GM18861 (cell line): Measurements from ENCODE around the gene HPCAL1.
"Not testable (repeated sequence)": the region's sequence is repeated elsewhere in the genome, so short reads cannot be mapped to it uniquely, and the experiment has no call there.

Experiments
- ATAC-seq: cut with Tn5 transposase; IDR thresholded peaks from one replicate; pipeline ENCODE4 v1.9.1; 2021; ENCODE audit not compliant: unreplicated experiment

HPCAL1 gene

DNA sequence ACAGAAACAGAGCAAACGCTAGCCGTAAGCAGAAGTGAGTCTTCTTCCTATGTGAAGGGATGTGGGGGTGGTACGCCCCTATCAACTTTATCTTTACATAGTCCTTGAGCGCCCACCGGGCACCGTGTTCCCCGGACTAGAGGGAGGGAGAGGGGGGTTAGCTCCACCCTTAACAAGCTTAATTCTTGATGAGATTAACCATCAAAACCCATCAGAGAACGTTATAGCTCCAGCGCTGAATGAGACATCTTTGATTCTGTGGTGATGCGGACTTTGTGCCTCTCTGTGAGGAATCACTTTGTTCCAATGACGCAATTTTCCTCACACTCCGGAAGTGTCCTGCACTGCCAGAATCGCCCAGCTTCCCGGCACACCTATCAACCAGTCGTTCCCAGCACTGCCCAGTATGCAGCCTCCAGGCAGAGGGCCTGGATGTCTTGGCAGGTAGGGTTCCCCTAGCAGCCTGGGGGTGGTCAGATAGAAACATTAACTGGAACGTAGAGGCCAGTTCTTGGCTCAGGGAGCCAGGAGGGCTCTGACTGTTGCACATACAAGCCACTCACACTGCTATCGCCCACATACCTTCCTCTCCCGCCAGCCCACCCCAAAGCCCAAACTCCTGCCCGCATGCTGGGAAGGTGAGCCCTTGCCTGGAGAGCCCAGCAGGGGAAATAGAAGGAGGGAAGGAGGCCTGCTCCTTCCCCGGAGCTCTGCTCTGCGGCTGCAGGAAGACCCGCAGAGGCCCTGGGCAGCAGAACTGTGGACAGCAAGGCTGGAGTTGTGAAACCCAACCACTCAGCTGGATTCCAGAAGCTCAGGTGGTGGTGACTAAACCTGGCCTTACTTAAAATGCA is 147.4 kb downstream of the HPCAL1 start:
- ATAC-seq, result no peak

DNA sequence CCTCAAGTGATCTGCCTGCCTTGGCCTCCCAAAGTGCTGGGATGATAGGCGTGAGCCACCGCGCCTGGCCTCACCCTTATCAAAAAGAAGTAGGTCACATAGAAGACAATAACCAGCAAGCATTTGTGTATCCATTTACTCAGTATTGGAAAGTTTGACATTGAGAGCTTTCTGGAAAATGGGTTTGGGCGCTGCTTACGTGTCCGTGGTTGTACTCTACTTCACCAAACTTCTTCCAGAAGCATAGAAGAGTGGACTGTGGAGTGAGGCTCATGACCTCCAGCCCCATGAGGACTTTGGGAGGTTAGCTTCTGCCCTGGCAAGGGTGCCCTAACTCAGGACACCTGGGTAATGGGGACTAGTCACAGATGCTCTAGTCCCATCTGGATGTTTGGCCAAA is 149.1 kb downstream of the HPCAL1 start:
- ATAC-seq, result no peak

DNA sequence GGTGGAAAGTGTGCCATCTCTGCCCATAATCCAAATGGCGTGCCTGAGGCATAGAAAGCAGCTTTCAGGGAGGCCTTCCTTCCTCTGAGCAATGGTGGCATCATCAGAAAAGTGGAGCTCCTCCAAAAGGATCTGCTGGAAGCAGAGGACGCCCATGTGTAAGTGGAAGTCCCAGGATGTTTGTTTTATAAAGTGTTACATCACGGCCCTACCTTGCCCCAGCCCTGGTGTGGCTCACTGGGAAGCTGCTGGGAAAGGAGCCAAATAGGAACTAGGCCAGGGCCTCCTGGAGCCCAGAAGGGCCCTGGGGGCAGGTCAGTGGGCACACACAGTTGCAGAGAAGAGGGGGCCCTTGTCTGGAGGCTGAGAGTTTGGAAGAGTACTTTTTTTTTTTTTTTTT is 149.6 kb downstream of the HPCAL1 start:
- ATAC-seq, result no peak

DNA sequence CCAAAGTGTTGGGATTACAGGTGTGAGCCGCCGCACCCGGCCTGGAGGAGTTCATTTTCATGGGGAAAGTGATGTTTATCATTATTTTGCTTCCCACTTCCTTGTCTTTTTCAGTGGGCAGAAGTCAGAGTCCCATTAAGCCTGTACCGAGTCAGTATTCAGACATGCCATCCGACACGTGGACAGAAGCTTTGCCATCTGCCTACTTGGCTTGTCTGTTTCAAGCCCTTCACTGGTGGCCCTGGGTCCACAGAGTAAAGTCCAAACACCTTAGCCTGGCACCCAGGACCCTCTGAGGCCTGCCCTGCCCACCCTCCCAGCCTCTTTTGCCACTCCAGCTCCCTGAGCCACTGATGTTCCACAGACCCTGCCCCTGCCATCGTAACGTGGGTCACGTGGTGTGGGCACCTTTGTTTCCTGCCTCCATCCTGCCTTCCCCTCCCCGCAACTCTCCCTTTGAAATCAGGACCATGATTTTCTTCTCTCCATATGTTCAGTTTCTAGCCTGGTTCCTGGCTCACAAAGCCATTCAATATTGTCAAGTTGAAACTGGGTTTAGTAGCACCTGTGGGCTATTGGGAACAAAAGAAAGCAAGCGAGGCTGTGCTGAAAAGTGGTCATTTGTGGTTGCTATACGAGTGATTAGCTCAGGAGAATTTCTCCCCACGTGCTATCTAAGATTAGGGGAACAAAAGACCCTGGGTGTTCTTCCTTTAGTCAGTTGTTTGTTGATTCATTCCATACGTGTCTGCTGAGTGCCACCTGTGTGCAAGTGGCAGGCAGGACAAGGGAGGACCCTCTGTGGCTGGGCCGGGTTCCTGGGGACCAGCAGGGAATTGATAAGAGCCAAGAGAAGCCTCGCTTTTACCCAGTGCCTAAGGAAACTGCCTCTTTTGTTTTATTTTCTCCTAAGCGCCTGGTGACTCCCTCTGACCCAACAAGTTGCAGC is 150.5 kb downstream of the HPCAL1 start:
- no peak for ATAC-seq

DNA sequence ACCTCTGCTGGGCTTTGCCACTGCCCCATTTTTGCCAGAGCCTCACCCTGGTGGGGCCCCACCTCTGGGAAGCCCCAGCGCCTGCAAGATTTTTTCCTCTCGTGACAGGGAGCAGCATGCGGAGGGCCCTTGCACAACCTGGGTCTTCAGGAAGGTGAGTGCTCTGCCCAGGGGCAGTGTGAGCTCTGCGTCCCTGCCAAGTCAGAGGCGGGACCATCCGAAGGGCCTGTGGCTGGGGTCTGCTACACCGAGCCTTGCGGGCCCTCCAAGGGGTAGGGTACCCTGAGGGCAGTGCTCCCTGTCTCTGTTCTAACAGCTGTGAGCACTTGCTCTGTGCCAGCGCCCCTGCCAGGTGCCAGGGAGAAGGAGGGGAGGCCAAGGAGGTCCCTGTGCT is 151.2 kb downstream of the HPCAL1 start:
- no peak for ATAC-seq

DNA sequence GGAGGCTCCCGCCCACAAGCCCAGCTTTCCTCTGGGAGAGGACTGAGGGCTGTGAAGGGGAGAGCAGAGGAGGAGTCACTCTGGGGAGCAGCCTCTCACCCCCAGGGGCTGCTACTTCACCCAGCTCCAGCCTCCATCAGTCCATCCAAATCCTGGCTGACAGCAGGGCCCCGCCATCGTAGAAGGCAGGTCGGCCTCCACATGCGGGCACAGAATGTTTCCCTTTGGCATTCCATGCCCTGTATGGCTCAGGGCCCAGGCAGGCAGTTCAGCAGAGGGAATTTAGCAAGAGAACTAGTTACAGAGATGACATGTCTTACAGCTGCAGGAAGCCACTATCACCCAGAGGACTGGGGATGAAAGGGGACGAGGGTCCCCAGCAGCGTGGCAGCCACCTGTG is 151.8 kb downstream of the HPCAL1 start:
- ATAC-seq, result no peak

DNA sequence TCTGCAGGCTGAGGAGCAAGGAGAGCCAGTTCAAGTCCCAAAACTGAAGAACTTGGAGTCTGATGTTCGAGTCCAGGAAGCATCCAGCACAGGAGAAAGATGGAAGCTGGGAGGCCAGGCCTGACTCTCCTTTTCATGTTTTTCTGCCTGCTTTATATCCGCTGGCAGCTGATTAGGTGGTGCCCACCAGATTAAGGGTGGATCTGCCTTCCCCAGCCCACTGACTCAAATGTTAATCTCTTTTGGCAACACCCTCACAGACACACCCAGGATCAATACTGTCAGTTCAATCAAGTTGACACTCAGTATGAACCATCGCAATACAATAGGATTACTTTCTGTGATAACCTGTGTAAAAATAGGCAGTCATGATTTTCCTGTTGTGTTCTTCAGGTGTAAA is 154.5 kb downstream of the HPCAL1 start:
- ATAC-seq, result not testable (repeated sequence)

DNA sequence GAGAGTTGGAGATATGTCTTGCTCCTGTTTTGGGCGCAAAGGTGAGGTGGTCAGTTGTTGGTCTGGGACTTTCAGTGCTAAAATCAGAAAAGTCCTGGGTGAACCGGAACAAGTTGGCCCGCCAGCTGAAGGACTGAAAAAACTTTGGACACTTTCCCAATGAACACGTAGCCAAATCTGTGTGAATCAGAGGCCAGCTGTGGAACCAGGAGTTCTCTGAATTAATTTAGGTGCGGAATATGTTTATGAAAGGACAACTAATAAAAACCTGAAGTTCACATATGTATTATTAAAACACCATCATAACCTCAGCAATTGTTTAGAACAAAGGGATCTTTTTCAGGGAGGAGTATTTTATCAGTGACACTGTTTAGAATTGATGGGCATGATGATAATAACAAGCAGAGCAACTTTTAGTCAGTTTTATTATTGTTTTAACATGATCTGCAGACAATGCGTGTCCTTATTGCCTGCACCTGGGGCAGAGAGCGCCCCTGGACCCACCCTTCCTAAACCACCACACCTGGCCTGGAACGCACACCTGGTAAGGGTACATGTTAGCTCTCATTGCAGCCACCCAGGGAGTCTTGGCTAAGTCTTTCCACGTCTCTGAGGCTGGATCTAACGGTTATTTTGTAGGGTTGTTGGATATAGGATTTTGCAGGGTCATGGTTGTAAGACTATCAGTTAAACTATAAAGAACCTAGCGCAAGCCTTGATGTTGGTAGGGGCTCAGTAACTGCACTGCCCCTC is 155.3 kb downstream of the HPCAL1 start:
- ATAC-seq, result no peak

DNA sequence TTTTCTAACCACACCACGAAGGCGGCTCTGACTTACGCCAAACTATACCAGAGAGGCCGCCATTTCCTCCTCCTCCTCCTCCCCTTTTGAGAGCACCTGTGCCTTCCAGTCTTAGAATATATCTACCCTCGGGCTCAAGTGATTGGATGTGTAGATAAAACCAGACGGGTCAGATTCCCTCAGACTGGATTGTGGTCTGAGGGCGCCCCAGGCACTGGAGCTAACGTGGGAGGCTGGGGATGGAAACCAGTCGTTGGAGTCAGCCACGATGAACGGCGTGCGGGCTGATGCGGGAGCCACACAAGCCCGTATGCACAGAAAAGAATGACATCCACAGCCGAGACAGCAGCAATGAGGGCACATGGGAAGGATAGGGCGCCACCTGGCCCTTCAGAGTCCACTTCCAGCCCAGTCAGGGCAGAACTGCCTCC is 157.7 kb downstream of the HPCAL1 start:
- no peak for ATAC-seq

DNA sequence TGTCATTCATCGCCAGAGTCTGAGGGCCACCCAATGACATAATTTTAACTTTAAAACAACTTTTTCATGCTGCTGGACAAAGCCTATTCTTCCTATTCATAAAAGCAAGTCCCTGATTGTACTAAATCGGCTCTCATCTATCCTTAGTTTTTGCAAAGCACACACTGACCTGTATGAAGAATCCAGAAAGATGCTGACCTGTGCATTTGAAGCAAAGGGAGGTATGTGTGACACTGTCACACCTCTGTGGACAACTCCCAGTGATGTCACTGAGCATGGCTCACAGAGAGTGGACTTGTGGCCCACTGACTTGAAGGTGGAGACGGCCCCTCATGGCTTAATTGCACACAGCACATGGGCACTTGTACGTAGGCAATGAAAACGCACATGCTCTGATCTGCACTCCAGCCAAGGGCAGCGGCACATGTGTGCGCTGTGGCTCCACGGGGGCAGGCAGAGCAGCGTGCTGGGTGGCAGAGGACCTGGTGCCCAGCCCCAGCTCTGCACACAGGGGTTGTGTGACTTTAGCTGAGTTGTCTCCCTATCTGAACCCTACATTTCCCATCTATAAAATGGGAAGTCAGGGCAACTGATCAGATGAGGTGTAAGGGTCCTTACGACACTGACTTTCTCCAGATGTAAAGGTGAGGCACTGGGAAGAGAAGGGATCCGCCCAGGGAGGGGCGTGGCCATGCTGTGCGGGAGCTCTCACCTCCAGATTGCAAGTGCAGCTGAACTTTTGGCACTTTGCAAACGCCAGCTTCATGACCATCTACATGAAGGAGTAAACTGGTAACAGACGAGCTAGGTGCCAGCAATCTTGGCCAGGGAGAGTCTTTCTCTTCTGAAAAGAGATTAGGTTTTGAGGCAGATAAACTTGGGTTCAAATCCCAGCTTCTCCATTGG is 159.7 kb downstream of the HPCAL1 start:
- no peak for ATAC-seq

DNA sequence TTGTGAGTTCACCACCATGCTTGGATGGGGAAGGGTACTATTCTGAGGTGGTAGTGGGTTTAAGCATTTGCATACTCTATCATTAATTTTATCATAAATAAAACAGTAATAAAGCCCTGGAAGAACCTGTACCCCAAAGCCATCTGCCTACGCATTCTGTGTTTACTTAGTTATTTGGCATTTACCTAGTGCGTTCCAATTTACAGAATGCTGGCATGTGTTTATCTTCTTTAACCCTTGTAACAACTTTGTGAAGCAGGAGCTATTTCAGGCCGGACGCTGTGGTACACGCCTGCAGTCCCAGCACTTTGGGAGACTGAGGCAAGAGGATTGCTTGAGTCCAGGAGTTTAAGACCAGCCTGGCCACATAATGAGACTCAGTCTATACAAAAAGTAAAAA is 163.2 kb downstream of the HPCAL1 start:
- no peak for ATAC-seq

DNA sequence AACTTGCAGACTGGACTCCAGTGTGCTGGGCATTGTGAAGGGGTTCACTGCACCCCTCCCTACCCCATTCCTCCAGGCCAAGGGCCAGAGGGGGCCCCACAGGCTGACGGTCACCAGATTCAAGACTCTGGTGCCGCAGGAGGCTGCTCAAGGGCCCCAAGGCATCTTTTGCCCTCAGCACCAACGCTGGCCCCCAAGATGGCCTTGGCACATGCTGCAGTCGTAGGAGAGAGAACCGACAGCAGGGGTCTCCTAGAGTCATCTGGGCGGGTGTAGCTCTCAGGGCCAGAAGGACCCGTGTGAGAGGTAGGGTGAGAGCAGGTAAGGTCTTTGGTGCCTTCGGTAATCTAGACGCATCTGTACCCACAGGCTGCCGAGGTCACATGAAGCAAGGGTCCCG is 164.1 kb downstream of the HPCAL1 start:
- no peak for ATAC-seq

DNA sequence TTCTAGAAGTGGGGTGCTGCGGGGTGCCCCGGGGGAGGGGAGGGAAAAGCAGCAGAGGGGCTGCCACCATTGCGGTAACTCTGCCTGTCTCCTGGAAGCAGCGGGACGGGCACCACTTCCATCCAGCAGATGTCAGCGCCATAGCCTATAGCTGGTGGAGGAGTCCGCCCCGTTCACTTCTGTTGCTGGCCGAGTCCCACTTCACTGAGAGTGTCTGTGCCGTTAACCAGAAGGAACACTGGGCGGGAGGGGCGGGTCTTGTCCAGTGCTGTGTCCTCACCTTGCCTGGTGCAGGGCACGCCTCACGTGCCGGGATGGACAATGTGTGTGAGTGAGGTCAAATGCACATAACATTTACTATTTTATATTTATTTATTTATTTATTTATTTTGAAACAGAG is 164.7 kb downstream of the HPCAL1 start:
- no peak for ATAC-seq

DNA sequence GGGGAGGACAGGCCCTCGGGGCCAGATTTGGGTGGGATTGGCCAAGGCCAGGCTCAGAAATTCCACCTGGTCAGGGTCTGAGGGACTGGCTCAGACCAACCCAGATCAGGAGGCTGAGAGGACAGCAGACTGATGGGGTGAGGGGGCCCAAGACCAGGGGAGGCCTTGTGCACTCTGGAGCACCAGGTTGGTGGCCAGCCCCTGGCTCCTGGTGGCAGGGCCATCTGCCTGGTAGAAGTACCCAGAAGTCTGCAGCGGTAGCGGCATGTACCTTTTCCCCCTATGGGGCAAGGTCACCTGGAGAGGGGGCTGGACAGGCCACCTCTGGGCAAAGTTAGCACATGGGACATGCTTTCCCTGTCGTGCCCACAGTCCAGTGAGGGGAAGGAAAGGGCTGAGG is 166.6 kb downstream of the HPCAL1 start:
- no peak for ATAC-seq

DNA sequence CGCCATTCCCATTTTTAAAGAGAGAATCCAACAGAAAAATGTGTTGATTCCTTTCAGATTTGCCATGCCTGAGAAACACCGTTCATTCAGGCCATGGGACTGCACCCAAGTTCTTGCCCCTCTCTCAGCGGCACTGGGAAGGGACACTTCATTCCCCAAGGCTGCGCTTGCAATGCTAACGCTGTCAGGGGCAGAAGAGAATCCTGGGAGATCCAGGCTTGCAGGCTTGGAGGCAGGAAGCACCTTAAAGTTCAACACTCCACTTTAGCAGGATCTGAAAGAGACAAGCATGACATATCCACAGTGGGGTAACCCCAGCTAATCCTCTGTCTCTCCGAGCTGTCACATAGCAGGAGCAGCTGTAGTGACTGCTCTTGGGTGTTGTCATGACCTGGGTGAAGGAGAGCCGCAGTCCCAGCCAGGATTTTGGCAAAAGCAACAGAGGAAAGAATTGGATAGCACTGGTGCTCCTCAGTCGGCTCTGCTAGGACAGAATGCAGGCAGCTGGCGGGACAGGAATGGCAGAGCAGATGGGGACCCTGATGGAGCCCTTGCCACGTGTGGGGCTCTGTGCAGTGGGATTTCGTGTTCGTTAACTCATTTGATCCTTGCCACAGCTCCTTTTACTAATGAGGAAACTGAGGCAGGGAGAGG is 167.4 kb downstream of the HPCAL1 start:
- no peak for ATAC-seq

DNA sequence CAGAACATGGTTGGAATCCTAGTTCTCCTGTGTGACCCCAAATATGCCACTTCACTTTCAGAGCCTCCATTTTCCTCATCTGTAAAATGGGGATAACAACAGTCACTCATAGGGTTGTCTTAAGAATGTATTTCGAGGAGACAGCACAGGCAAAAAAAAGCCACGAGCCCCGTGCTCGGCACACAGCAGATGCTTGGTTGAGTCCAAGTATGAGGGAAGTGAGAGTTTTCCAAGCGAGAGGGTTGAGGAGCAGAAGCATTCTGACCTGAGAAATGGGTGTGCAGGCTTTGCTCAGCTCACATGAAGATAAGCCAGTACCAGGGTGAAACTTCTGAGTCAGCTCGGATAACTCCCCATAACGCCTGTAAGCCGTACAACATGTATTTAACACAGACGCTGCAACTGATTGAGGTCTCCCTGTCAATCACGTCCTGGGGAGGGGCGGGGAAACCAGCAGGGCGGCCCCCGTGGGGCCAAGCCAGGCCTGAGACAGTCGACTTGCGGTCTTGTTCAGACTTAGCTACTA is 168.4 kb downstream of the HPCAL1 start:
- no peak for ATAC-seq

DNA sequence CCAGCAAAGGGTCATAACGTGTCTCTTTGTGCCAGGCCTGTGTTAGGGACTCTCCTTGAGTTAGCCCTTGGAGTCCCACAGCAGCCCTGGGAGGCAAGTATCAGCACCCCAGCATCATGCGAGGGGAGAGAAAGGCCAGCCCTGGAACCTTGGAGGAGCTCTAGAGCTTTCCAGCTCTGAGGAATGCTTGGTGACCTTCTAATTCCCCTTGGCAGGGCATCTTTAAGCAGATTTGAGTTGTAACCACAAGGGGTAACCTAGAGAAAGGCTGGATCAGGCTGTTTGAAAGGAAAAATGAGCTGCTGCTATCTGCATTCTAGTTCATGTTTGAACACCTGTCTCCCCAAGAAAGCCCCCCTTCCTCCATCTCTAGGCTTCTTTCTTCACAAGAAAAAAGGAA is 169.3 kb downstream of the HPCAL1 start:
- ATAC-seq, result no peak

DNA sequence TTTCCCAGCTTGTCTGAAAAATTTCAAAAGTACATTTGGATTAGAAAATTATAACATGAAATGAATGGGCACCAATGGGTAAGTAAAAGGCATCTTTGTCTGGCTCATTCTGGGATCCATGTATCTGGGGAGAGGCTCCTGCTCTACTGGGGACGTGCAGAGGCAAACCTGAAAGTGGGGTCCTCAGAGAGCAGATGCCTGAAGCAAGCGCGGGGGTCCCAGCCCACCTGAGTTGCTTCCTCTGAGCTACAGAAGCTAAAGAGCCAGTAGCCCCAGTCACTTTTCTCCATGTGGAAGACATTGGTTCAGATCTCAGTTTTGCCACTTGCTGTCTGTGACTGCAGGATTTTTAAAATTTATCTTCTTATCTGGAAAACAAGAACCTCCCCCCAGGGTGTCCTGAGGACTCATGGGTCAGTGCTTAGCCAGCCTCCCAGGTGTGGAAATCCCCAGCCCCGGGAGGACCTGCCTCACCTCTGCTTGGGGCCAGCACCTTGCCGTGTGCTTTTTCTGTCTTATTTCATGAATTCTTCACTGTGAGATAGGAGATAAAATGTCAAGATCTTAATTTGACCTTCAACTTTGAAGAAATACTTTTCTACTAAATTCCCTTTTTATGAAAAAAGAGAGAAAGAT is 170.5 kb downstream of the HPCAL1 start:
- ATAC-seq, result no peak

DNA sequence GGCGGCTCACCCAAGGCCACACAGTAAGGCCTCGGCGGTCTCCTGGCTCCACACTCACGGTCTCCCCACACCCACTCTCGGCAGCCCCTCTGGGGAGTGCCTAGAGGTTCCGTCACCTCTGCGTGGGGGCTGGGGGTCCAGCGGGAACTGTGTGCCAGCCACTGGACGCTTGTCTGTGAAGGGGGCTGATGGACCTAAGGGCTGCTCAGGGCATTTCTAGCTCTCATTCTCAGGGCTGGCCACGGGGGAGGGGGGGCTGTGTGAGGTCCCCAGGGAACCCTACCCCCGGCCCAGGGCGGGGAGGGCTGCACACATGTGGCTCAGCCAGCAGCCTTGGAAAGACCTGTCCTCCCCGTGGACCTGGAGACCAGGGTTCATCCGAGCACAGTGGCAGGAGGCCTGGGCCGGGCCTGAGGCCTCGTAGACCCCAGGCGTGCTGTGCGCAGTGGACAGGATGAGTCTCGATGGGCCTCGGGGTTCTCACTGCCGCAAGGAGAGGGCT is 172.6 kb downstream of the HPCAL1 start:
- no peak for ATAC-seq
